GM19099 (cell line): Measurements from ENCODE around the gene TULP4.

Experiments used
- POLR2A ChIP-seq: IDR thresholded peaks from 3 replicates; pipeline ENCODE4 v1.6.1; 2011; ENCODE audit warnings: low read depth; ENCODE audit not compliant: insufficient read length; ENCODE audit errors: extremely low read depth

The TULP4 gene

DNA sequence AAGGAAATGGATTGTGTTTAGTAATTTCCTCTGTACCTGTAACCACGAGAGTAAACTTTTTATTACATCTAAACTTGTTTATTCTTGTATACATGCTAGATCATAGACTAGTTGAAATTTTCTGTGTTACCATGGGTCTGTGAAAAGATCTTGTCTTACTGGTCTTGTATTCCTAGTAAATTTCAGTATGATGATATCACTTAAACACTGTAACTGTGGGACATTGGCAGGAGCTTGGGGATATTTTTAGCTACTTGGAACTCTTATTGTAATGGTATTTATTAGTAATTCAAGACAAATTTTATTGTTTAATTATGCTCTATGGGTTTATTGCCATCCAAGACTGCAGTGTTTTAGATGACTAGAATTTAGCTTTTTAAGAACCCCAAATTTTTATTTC is 25.9 kb upstream of the TULP4 start:
- TF ChIP-seq POLR2A = no peak

DNA sequence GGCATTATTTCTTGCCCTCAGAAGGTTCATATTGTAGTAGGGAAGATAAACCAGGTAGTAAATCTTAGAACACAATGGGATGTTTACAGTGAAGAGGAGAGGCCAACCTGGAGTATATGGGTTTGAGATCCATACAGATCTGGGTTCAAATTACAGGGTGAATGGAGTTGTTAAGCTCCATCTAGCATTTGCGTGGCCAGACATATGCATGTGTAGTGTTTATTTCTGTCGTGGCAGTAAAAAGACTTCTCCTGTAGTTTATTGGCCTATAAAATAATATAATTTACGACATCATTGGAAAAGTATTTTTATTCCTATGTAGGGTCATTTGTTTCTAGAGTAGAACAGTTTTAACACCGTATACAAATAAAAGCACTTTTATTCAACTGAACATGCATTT is 25.2 kb upstream of the TULP4 start:
- no peak for TF ChIP-seq POLR2A

DNA sequence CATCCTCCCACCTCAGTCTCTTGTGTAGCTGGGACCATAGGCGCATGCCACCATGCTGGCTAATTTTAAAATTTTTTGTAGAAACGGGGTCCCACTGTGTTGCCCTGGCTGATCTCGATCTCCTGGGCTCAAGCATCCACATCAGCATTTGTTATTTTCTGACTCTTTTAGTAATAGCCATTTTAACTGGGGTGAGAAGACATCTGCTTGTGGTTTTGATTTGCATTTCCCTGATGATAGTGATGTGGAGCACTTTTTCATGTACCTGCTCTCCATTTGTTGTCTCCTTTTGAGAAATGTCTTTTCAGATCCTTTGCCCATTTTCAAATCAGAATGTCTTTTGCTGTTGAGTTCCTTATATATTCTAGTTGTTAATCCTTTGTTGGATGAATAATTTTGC is 22.2 kb upstream of the TULP4 start:
- TF ChIP-seq POLR2A = no peak

DNA sequence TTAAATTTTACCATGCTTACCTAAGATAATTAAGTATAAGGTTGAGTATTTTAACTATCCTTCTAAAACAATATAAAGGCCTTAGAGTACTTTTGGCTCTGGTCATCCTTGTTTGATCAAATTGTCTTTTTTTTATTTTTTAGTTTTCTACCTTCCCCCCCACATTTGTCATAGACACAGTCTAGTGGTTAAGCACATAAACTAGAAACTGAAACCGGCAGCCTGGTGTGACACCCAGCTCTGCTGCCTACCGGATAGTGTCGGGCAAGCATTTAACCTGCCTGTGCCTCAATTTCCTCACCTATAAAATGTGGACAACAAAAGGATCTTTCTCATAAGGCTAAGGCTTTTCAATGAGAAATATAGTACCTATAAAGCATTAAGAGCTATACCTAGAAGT is 21.6 kb upstream of the TULP4 start:
- TF ChIP-seq POLR2A = no peak

DNA sequence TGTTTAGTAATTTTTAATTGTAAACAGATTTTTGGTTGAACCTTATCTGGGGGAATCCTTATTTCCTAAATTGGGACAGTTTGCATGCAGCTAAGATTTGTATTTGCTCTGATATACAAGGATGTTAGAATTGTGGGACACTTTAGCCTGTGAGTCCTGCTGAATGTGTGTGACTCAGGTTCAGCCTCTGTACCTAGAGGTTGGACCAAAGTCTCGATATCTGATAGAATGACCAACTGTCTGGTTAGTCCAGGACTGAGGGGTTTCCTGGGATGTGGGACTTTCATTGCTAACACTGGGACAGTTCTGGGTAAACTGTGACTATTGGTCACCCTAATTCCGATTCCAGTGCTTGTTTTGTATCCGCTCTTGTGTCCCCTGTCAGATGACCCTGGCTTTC is 20.2 kb upstream of the TULP4 start:
- no peak for TF ChIP-seq POLR2A

DNA sequence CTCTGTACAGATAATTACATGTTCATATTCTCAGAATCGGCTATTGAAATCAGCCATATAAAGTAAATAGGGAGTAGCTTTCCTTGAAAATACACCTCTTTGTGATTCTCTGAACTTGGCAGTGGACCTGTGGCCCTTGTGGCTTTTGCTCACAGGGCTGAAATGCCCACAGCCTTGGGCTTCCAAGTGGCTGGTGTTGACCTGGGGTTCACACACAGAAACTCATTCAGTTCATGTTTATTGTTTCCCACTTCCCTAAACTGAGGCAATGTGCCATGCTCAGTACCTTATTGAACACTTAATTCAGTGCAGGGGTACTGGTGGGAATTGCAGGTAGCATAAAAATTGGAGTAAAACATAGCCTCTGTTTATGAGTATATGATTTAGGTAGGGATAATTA is 19.1 kb upstream of the TULP4 start:
- no peak for TF ChIP-seq POLR2A

DNA sequence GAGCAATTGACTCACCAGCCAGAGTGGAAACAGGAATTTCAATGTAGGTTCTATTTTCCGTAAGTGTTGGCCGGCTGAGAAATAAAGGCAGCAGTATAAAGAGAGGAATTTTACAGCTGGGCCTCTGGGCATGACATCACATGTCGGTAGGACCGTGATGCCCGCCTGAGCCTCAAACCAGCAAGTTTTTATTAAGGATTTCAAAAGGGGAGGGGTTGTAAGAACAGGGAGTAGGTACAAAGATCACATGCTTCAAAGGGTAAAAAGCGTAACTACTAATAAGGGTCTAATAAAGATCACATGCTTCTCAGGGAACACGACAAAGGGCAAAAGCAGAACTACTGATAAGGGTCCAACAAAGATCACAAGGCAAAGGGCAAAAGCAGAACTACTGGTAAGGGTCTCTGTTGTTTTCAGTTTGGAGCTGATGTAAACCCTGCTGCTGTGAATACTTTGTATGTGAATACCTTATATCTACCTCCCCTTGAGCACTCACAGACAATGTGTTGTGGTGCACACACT is 9.0 kb upstream of the TULP4 start:
- no peak for TF ChIP-seq POLR2A

DNA sequence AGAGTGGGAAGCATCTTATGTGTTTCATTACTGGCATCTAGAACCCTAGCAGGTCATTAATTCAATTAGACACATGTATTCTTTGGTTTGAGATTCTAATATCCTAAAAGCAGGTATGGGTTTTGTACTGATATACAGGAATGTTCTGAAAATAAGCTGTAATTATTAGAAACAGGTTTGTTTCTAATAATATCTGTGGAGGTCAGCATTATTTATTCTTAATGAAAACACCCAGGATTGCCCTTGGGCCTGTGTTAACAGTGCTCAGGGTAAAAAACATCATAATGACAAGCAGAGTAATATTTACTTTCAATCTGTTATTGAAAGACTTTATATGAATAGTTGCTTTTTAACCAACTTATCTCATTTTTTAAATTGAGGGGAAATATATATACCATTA is 8.0 kb upstream of the TULP4 start:
- TF ChIP-seq POLR2A = no peak

DNA sequence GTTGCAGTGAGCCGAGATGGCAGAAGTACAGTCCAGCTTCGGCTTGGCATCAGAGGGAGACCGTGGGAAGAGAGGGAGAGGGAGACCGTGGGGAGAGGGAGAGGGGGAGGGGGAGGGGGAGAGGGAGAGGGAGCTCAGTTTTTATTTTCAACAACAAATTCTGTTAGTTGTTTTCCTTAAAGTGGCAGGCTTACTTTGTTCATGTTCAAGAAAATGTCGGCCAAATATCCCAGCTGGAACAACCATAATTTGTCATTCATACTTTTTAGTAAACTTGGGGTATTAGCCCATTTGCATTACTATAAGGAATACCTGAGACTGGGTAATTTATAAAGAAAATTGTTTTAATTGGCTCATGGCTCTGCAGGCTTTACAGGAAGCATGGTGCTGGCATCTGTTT is 2.5 kb upstream of the TULP4 start:
- no peak for TF ChIP-seq POLR2A

DNA sequence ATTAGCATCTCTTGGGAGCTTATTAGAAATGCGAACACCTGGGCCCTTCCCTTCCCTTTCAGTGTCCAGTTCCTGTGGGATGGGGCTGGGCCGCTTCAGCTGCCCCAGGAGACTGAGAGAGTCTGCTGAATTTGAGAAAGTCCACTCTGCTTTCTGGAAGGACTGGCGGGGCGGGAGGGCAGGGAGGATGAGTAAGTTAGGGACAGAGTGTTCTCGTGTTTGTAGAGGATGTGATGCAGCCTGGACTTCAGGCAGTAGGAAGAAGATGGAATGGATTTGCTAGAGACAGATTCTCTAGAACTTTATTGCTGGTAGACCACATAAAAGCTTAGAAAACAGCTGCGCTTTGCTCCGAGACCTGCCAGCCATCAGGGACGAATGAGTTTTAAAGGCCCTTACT is 1.1 kb upstream of the TULP4 start:
- no peak for TF ChIP-seq POLR2A

DNA sequence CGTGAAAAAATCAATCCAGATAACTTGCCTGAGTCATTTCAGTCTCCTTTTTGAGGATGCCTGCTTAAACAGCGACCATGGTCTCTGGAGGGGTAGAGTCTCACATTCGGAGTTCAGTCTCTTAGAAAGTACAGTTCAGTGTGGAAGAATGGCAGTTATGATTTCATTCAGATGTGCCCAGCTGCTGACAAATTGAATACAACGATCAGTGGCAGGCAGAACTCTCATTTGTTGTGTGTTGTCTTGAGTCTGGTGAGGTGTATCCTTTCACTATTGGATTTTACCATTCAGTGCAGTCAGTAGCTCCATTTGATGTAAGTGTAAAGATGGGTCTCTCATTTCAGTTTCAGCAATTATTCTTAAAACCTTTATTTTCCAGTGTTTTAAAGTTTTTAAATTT is 639 bp upstream of the TULP4 start:
- no peak for TF ChIP-seq POLR2A

DNA sequence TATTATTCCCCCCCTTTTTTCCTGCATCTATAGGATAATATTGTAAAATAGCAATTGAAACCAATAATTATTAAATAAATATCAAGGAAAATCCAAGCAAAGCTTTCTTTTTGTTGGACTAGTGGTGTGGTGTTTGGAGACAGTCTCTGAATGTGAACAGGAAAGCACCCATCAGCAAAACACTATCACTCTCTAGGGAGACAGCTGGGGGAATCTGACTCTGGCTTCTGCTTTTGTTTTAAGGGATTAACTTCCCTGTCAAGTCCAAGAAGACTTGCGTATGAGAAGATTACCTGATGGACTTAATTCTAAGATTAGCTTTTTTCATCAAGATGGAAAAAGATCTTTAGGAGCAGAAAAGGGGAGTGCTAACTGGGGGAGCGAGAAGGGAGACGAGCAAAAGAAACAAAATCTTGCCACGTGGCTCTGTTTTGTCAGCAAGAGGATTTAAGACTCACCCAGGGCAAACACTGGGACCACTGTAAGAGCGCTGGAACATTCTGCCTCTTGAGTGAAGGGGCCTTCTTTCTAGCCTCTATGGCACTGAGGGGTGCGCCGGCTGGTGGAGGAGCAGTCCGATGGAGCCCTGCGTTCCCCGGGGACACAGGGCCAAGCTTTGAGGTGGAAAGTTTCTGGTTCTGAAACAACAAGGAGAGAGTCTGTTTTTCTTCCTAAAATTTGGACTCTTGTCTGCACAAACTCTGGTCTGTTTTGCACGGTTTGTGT is 570 bp downstream of the TULP4 start:
- no peak for TF ChIP-seq POLR2A

DNA sequence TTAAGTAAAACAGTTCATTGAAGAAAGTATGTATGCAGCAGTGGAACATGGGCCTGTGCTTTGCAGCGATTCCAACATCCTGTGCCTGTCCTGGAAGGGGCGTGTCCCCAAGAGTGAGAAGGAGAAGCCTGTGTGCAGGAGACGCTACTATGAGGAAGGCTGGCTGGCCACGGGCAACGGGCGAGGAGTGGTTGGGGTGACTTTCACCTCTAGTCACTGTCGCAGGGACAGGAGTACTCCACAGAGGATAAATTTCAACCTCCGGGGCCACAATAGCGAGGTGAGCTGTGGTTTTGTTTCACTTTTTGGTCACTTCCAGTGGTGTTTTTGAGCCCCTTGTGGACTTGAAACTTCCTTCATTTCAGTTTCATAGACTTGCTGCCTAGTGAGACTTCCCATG is 1.7 kb downstream of the TULP4 start:
- TF ChIP-seq POLR2A = no peak

DNA sequence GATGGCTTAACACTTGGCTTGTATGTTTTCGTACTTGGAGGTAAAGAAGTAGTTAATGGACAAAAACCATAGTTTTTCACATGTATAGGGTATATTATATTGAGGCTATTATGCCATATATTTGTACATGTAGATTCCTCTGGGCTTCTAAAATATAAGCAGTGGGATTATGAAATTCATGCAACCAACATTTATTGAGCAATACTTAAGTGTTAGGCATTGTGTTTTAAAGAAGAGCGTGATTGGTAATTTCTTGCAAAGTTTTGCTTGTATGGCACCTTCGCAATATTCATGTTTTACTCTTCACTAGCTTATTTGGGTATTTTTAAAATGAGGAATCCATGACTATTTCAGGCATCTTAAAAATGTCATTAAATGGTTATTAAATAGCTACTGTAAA is 2.5 kb downstream of the TULP4 start:
- no peak for TF ChIP-seq POLR2A

DNA sequence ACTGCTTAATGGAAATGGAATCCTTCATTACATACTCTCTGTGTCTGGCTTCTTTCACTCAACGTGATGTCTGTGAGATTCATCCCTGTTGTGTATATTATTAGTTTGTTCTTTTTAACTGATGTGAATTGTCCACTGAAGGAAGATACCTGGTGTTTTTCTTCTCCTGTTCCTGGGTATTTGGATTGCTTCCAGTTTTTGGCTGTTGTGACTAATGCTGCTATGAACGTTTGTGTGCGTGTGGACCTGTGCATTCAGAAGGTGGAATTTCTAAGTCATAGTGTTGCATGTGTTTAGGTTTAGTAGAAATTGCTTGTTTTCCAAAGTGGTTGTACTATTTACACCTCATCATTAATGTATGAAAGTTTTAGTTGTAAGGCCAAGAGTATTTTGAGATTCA is 3.8 kb downstream of the TULP4 start:
- TF ChIP-seq POLR2A = no peak

DNA sequence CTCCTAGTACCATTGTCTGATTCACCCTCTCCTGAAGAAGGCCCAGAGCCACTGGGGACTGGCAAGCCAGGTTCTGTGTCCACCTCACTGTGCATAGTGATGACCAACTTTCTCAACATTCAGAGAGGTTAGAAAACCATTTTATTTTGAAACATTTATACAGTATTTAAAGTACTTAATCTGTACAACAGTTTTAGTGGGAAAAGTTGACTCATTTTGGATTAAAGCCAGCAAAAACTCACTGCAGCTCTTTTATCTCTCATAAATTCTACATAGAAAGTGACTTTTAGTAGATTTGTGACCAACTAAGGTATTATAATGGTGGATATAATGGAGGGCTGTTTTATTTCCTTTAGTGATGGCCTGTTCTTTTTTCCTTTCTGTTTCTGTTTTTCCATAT is 9.7 kb downstream of the TULP4 start:
- TF ChIP-seq POLR2A = no peak

DNA sequence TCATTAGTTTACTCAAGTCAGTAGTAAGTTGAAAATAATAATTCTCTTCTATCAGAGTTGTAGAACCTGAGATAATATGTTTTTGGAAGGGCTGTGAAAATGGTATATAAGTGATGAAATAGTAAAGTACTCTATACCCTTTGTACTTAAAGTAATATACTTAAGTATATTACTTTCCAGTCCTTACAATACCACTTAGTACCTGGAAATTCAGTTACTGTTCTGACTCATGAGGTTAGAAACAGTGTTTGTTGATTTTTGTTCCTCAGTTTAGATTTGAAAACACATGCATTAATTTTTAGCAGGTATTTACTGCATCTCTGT is 10.1 kb downstream of the TULP4 start:
- no peak for TF ChIP-seq POLR2A

DNA sequence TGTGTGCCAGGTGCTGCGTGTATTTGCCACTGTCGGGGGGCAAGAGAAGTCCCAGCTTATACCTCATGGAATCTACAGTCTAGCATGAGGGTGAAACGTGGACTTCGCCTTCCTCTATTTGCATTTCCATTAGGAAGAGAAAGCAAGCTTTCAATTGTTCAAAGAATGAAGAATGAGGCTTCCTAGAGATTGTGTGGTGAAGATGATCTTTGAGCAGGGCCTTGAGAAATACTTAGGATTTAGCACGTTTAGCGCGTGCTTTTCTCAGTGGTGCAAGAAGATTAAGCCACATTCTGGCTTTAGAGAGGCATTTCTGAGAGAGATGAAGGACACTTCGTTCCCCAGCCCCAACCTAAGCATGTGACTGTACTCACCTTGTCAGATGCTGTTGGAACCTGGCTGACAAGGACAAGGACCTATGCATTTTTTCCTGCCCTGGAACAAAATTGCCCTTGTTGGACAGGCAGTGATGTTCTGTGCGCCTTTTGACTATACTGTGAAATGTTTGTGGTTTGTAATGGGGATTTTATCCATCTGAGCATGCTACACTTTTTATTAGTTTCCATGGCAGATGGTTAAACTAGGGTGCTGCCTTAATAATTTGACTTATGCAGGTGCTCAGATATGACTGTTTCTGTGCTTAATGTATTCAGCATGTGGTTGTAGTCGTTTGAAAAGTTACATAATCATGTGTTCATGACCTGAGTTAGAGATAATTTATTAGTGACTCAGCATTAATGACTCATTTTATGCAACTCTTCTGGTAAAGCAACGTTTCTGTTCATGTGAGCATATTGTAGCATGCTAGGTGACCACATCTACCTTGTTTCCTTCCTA is 10.7 kb downstream of the TULP4 start:
- no peak for TF ChIP-seq POLR2A
